ENCODE measurements around the gene TCFL5.

DNA sequence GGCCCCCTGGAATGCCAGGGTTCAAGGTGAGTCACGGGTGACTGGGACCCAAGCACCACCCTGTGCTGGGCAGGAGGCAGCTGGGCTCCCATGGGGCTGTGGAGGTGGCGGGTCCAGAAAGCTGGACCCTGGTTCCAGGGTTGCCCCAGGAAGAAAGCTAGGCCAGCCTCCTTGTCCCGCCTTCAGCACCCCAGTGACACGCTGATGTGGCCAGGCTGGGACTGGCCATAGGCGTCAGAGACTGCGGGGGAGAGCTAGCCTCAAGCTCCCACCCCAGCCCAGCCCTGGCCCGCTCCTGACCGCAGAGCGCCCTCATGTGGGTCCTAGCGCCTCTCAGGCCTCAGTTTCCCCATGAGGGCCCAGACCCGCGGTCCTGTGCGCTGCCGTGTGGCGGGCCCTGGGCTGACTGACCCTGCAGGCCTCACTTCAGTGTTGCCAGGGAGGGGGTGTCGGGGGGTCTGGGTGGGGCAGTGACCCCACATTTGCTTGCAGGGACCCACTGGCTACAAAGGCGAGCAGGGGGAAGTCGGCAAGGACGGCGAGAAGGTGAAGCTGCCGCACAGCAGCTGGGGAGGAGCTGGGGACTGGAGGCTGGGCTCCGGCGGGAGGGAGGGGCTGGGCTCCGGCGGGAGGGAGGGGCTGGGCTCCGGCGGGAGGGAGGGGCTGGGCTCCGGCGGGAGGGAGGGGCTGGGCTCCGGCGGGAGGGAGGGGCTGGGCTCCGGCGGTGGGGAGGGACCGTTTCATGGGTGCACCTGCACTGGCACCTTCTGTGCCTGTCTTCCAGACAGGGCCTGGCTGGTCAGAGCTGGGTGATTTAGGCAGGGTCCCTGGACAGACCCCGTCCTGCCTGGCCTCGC lies 36.9 kb downstream of the TCFL5 start:
- TF ChIP-seq EZH2phosphoT487 (IDR thresholded peaks at IDR 0.05; ENCODE audit: insufficient read depth, low read depth) (no peak), EZH2 (IDR thresholded peaks at IDR 0.05; ENCODE audit: insufficient read depth, poor library complexity, severe bottlenecking) (no peak)

Data from GM23248 (cell line).